A549 (cell line): ENCODE measurements around the gene ASB18.
A peak's percentile ranks its signal among the peaks of the same experiment; 100 is the strongest.

Experiments
- ESRRA ChIP-seq: fragments of 150-350 bp; IDR thresholded peaks from 2 replicates; pipeline ENCODE4 v1.6.1; 2014; ENCODE audit warnings: mild to moderate bottlenecking, low read length, borderline replicate concordance
- MAZ ChIP-seq: fragments of 150-350 bp; IDR thresholded peaks from 2 replicates; pipeline ENCODE4 v1.6.1; 2014; ENCODE audit warnings: antibody characterized with exemption, low read depth, low read length, borderline replicate concordance
- POLR2A ChIP-seq: IDR thresholded peaks from 2 replicates; pipeline ENCODE4 v1.6.1; 2012; ENCODE audit warnings: mild to moderate bottlenecking, low read length
- RAD21 ChIP-seq, 2 experiments: fragments of >200 bp in 1 of 2; sonication (Bioruptor Twin) in 1 of 2; formaldehyde crosslinking in 1 of 2; IDR thresholded peaks in 1 of 2; conservative IDR thresholded peaks in 1 of 2; 2 replicates in 1 of 2; 3 replicates in 1 of 2; pipeline ENCODE4 v1.6.1; 2012 to 2018; ENCODE audit warnings: inconsistent platforms in 1 of 2
- REST ChIP-seq: fragments of 200-600 bp; sonication (generic); IDR thresholded peaks from 2 replicates; pipeline ENCODE4 v1.6.1; 2016; ENCODE audit warnings: antibody characterized with exemption, mild to moderate bottlenecking, moderate library complexity
- SREBF2 ChIP-seq: fragments of 450-650 bp; IDR thresholded peaks from 2 replicates; pipeline ENCODE4 v1.6.1; 2014; ENCODE audit warnings: mild to moderate bottlenecking, moderate library complexity
- TF ChIP-seq, protein P1 (sequence below): fragments of >200 bp; sonication (Bioruptor Twin); formaldehyde crosslinking; IDR thresholded peaks from 3 replicates; pipeline ENCODE4 v1.5.1; 2016

DNA sequence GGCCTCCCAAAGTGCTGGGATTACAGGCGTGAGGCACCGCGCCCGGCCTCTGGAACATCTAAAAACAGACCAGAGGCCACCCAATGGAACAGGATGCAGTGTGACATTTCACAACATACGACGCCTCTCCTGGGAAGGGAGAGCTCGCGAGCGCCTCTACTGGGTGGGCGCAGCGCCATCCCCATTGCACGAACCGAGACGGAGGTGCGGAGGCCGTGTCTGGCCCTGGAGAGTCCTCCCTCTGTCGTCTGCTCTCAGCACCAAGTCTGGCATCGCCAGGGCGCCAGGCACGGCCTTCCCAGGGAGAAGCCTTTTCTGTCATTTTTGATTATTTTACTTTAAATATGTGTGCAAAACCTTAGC is 86.6 kb downstream of the ASB18 start:
- TF ChIP-seq REST = no peak
- TF ChIP-seq ESRRA = no peak
- TF ChIP-seq RAD21 (conservative IDR thresholded peaks at IDR 0.05 in 1 of 2, IDR thresholded peaks at IDR 0.05 in 1 of 2) = 0 out of 5 replicates have a peak, but pooled peaks of 1 of the 2 experiments have one; percentile 21
- no peak for TF ChIP-seq MAZ
- no peak for TF ChIP-seq POLR2A
- no peak for TF ChIP-seq SREBF2
- TF ChIP-seq, protein P1, sequence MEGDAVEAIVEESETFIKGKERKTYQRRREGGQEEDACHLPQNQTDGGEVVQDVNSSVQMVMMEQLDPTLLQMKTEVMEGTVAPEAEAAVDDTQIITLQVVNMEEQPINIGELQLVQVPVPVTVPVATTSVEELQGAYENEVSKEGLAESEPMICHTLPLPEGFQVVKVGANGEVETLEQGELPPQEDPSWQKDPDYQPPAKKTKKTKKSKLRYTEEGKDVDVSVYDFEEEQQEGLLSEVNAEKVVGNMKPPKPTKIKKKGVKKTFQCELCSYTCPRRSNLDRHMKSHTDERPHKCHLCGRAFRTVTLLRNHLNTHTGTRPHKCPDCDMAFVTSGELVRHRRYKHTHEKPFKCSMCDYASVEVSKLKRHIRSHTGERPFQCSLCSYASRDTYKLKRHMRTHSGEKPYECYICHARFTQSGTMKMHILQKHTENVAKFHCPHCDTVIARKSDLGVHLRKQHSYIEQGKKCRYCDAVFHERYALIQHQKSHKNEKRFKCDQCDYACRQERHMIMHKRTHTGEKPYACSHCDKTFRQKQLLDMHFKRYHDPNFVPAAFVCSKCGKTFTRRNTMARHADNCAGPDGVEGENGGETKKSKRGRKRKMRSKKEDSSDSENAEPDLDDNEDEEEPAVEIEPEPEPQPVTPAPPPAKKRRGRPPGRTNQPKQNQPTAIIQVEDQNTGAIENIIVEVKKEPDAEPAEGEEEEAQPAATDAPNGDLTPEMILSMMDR = no peak
